Measurements from ENCODE around the gene RXRA. TPM values are rescaled to one million over a fixed set of nuclear protein-coding genes. Genes with fewer than 3 reads are reported as not detected.

The RXRA gene
- total and polyA plus RNA-seq, 2 of the 13 experiments (the other 11 are each of a cell fraction or from before 2014, with no cell fraction given) = 18.9 to 29.2 TPM

DNA sequence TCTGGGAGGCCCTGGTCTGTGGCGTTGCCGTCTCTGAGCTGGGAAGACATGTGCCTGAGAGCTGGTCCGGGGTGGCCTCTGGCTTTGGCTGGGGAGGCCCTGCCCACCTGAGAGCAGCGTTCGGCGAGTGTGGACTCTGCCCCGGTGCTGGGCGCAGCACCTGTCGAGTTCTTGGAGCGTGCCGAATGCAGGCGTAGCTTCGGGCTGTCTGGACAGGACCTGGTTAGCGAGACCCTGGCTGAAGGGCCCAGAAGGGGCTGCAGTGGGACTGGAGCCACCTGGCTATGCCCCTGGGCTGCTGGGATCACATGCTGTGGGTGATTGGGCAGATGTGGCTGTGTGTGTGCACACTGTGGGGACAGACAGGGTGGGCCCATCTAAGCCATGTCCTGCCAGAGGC lies 56.5 kb downstream of the RXRA start (continued):
- no peak for TF ChIP-seq PRDM10 (CRISPR knock-in tag; IDR thresholded peaks at IDR 0.05; ENCODE audit: low read depth)
- no peak for TF ChIP-seq ZBTB40 (IDR thresholded peaks at IDR 0.05)
- 0 out of 2 replicates have a peak, but pooled peaks have one; percentile 48 for TF ChIP-seq ZBTB40 (CRISPR knock-in tag; IDR thresholded peaks at IDR 0.05)
- TF ChIP-seq ZNF496 (CRISPR knock-in tag; IDR thresholded peaks at IDR 0.05; ENCODE audit: insufficient replicate concordance) = no peak
- no peak for TF ChIP-seq ZNF724P (CRISPR knock-in tag; IDR thresholded peaks at IDR 0.05; ENCODE audit: borderline replicate concordance)
- no peak for TF ChIP-seq SMYD3 (CRISPR knock-in tag; IDR thresholded peaks at IDR 0.05)
- TF ChIP-seq ATRX (CRISPR knock-in tag; IDR thresholded peaks at IDR 0.05; ENCODE audit: borderline replicate concordance) = no peak
- TF ChIP-seq SALL1 (CRISPR knock-in tag; IDR thresholded peaks at IDR 0.05) = no peak; the same call in 1 of the 2 replicates
- TF ChIP-seq ATF7-NPFF (CRISPR knock-in tag; IDR thresholded peaks at IDR 0.05; ENCODE audit: low read depth) = no peak
- TF ChIP-seq ELF1 (CRISPR knock-in tag; IDR thresholded peaks at IDR 0.05) = no peak
- no peak for TF ChIP-seq ZNF33A (CRISPR knock-in tag; IDR thresholded peaks at IDR 0.05; ENCODE audit: borderline replicate concordance)
